ENCODE data around the gene TRPM2.
"Not testable (repeated sequence)": the region's sequence is repeated elsewhere in the genome, so short reads cannot be mapped to it uniquely, and the experiment has no call there.

TRPM2 gene

GRCh38 chr21:44335266-44336059 is 18.0 kb upstream of the TRPM2 start:
- no peak for DNase-seq

GRCh38 chr21:44337449-44337848 is 16.0 kb upstream of the TRPM2 start:
- no peak for DNase-seq

DNA sequence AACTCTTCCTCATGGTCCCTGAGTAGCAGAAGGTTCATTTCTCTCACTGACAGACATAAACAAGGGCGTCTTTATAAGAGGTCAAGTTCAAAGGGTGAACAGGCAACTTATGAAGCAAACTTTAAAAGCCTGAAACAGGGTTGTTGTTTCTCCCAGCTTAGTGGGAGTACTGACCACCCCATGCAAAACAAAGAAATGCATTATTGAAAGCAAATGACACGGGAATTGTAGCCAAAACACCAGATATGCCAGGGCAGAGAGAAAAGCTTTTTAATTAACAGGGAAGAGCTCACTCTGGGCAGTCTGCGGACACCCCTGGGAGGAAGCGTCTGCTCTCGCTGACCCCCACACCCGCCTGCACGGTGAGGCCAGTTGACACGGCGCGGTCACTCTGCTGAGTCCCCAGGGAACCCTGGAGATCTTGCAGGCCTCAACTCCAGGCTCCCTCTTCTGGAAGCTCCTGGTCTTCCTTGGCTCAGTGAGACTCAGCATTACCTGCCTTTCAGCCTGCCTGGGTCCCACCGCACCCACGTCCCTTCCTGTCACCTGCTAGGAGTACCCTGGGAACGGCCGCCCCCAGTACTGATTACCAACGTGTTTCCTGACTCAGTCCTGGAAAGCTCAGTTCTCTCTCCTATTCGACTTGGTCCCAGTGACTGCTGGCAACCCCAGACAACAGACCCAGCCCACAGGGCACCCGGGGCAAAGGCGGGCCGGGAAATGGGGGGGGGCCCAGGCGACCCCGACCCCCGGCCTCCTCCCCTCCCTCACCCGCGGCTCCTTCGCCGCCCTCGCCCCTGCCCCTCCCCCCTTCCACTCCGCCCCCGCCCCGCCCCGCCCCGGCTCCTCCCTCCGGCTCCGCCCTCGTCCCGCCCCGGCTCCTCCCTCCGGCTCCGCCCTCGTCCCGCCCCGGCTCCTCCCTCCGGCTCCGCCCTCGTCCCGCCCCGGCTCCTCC is 15.2 kb upstream of the TRPM2 start:
- DNase-seq = peak; percentile 57

DNA sequence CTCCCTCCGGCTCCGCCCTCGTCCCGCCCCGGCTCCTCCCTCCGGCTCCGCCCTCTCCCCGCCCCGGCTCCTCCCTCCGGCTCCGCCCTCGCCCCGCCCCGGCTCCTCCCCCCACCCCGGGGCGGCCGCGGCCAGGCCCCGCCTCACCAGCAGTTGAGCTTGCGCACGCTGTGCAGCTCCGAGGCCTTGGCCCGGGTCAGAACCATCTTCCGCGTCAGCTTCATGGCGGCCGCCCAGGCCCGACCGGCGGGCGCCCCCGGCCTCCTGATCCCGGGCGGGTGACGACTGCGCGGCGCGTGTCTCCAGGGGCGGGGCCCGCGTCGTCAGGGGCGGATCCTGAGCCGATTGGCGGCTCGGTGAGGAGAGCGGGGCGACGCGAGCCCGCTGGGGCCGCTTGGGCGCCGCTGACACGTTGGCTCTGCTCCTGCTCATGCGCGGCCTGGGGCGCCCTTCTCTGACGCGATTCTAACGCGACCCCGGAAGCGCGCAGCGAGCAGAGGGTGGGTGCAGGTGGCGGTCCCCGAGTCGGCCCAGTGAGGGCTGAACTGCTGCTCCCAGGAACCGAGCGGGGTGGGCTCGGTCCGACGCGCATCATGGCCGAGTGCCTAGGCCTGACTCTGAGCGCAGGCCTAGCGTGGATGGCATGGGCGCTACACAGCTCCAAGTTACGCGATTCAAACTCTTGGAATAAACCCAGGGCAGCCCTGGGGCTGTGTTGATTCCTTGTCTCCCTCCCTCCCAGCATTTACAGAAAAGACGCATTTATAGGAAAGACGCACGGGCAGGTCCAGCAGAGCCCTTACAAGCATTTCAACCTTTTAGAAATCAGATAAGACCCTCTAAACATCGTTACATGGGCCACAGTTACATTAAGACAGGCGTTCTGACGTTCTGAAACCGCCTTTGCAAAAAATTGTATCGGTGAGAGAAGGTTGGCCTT is 14.2 kb upstream of the TRPM2 start, which contains the start of gene CFAP410:
TSS of gene CFAP410 (minus strand) at position 420 of the 940 bp plus-strand sequence. CDS start at position 224, 196 bp downstream.
- DNase-seq = peak; percentile 96

- DNase-seq = not testable (repeated sequence)
These were observed 11.5 kb upstream of the TRPM2 start for GRCh38 chr21:44341726-44342458.

DNA sequence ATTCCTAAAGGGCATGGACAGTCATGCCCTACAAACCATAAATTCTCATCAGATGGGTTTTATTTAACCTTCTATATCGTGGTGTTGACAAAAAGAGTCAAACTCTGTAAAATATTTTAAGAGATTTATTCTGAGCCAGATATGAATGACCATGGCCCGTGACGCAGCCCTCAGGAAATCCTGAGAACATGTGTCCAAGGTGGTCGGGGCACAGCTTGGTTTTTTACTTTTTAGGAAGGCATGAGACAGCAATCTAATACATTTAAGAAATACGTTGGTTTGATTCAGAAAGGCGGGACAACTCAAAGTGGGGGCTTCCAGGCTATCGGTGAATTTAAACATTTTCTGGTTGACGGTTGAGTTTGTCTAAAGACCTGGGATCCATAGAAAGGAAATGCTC is 10.4 kb upstream of the TRPM2 start:
- not testable (repeated sequence) for DNase-seq

DNA sequence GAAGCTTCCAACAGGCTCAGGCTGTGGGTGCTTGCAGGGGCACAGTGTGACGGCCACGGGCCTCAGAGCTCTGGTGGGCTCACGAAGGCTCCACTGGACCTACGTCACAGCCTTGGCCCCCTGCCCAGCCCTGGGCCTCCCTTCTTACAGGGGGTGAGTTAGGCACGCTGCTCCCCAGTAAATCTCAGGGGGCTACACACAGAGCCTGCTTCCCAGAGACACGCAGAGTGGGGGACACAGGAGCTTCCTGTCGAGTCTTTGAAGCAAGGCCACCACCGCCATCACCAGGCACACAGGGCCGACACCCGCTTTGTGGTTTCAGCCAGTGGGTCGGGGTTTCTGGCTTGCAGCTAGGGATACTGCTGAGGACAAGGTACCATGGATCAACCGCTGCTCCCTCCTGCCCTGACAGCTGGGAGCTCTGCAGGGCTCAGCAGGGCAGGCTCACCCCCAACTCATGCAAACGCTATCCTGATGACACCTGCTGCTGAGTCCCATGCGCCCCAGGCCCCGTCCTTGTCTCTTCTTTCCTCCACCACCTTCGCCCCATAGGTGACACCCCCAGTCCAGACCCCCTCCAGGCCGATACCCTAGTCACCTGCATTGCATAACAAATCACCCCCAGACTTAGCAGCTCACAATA is 8.8 kb upstream of the TRPM2 start:
- no peak for DNase-seq

DNA sequence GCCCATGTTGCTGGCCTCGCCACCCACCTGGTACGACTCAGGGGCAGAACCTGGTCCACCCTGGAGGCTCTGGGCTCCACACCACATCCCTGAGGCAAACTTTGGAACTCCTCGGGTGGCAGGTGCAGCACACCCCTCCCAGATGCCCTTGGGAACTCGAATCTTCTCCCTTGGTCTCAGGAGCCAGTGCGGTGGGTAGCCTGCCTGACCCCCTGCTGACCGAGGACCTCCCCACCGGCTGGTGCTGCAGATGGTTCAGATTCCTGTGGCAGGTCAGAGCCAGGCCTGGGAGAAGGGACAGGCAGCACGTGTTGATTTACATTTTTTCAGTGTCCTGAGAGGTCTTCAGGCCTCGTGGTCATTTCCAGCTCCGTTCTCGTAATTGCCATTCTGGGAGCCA is 7.9 kb upstream of the TRPM2 start:
- DNase-seq = no peak

- DNase-seq = no peak
These were observed 5.4 kb upstream of the TRPM2 start for GRCh38 chr21:44347911-44348451.

DNA sequence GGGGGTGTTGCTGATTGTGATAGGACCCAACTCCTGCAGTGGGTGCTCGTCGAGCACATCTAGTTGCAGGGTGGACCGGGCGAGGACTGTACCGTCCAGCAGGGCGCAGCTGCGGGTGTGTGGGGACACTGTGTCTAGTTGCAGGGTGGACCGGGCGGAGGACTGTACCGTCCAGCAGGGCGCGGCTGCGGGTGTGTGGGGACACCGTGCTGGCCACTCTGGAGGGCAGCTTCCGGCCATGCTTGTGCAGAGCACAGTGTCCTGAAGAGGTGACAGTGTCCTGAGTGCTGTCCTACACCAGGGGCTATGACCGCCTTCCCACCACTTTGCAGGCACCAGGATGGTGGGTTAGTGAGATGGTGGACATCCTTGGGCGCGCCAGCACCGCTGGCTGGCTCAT is 4.6 kb upstream of the TRPM2 start:
- DNase-seq = no peak

GRCh38 chr21:44349416-44349846 is 4.0 kb upstream of the TRPM2 start:
- DNase-seq = no peak

GRCh38 chr21:44349847-44350772 is 3.3 kb upstream of the TRPM2 start:
- no peak for DNase-seq

- no peak for DNase-seq
These were observed 2.5 kb upstream of the TRPM2 start for GRCh38 chr21:44350773-44351481.

GRCh38 chr21:44351535-44352252 is 1.7 kb upstream of the TRPM2 start:
- no peak for DNase-seq

- DNase-seq = no peak
These were observed 1.1 kb upstream of the TRPM2 start for GRCh38 chr21:44352253-44352860.

DNA sequence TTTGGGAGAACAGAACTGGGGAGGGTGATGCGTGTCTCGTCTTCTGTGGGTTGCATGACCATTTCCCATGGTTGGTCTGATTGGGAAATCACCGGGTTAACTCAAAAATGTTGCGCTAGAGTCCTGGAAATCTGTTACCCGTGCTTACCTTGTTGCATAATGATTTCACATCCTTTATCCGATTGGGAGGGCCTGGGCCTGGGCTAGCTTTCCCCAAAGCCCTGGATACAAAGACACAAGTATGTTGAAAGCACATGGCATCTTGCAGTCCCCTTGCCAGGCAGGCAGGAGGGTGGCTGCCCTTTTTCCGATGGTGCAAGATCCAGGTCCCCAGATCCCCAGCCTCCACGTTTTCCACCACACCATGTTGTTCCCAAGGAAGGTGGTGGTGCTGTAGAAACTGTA is 582 bp downstream of the TRPM2 start:
- DNase-seq = no peak

- no peak for DNase-seq
These were observed 1.7 kb downstream of the TRPM2 start for GRCh38 chr21:44354775-44355771.

Data from NCI-H2171 treated with DMSO at 0.1 percent for 48 hours (cell line).